Mesendoderm (in vitro differentiated cells): ENCODE results near the gene C1QL4.
A peak's percentile ranks its signal among the peaks of the same experiment; 100 is the strongest.

Experiments used
- DNase-seq: peaks from one replicate; pipeline ENCODE4 v3.0.0; 2013
- H2AK5ac ChIP-seq: 2 replicates; pipeline ENCODE4 v1.6.1; 2013; ENCODE audit warnings: low read length, inconsistent platforms
- H2BK120ac ChIP-seq: 2 replicates; pipeline ENCODE4 v1.6.1; 2013; ENCODE audit warnings: low read depth, mild to moderate bottlenecking, low read length, moderate library complexity, mixed read lengths
- H2BK15ac ChIP-seq: replicated peaks from 2 replicates; pipeline ENCODE4 v1.6.1; 2013; ENCODE audit warnings: low read depth, mild to moderate bottlenecking, moderate library complexity
- H2BK5ac ChIP-seq: 2 replicates; pipeline ENCODE4 v1.6.1; 2013; ENCODE audit warnings: low read length, inconsistent platforms
- H3K18ac ChIP-seq: 2 replicates; pipeline ENCODE4 v1.6.1; 2013; ENCODE audit warnings: mild to moderate bottlenecking, low read length, mixed read lengths
- H3K23ac ChIP-seq: one replicate; pipeline ENCODE4 v1.6.1; 2013; ENCODE audit warnings: low read length
- H3K27ac ChIP-seq: 2 replicates; pipeline ENCODE4 v1.5.1; 2013; ENCODE audit warnings: low read depth, mild to moderate bottlenecking, inconsistent platforms, low read length, moderate library complexity
- H3K27me3 ChIP-seq: 2 replicates; pipeline ENCODE4 v1.6.1; 2013; ENCODE audit warnings: low read length, control low read depth, mild to moderate bottlenecking, inconsistent platforms; ENCODE audit not compliant: insufficient read depth, poor library complexity
- H3K36me3 ChIP-seq: 2 replicates; pipeline ENCODE4 v1.6.1; 2013; ENCODE audit warnings: low read length, inconsistent platforms; ENCODE audit not compliant: control insufficient read depth, insufficient read depth
- H3K4ac ChIP-seq: one replicate; pipeline ENCODE4 v1.6.1; 2013; ENCODE audit warnings: low read depth, mild to moderate bottlenecking, low read length, moderate library complexity
- H3K4me1 ChIP-seq: 2 replicates; pipeline ENCODE4 v1.6.1; 2013; ENCODE audit warnings: low read depth, low read length, inconsistent platforms; ENCODE audit not compliant: control insufficient read depth
- H3K4me2 ChIP-seq: 2 replicates; pipeline ENCODE4 v1.6.1; 2013; ENCODE audit warnings: low read length
- H3K4me3 ChIP-seq: 2 replicates; pipeline ENCODE4 v1.5.1; 2013; ENCODE audit warnings: mild to moderate bottlenecking, low read length
- H3K56ac ChIP-seq: one replicate; pipeline ENCODE4 v1.6.1; 2013; ENCODE audit warnings: low read length
- H3K79me1 ChIP-seq: 2 replicates; pipeline ENCODE4 v1.6.1; 2013; ENCODE audit warnings: low read length, inconsistent platforms
- H3K79me2 ChIP-seq: 2 replicates; pipeline ENCODE4 v1.6.1; 2013; ENCODE audit warnings: mild to moderate bottlenecking, low read length; ENCODE audit not compliant: control insufficient read depth, insufficient read depth
- H3K9ac ChIP-seq: 2 replicates; pipeline ENCODE4 v1.6.1; 2013; ENCODE audit warnings: low read length, inconsistent platforms
- H4K5ac ChIP-seq: one replicate; pipeline ENCODE4 v1.6.1; 2013; ENCODE audit warnings: low read length
- H4K8ac ChIP-seq: one replicate; pipeline ENCODE4 v1.6.1; 2013; ENCODE audit warnings: low read depth, mild to moderate bottlenecking, control low read depth, low read length, moderate library complexity
- whole genome bisulfite sequencing: extraction: QIAGEN DNeasy Blood & Tissue Kit; methylation state at CpG from one replicate; pipeline ENCODE4 v1.1.7; 2013; ENCODE audit warnings: low lambda C conversion rate, missing lambda C conversion rate; ENCODE audit not compliant: insufficient coverage; ENCODE audit errors: extremely low coverage; 5-methylcytosine and 5-hydroxymethylcytosine counted together

The C1QL4 gene

DNA sequence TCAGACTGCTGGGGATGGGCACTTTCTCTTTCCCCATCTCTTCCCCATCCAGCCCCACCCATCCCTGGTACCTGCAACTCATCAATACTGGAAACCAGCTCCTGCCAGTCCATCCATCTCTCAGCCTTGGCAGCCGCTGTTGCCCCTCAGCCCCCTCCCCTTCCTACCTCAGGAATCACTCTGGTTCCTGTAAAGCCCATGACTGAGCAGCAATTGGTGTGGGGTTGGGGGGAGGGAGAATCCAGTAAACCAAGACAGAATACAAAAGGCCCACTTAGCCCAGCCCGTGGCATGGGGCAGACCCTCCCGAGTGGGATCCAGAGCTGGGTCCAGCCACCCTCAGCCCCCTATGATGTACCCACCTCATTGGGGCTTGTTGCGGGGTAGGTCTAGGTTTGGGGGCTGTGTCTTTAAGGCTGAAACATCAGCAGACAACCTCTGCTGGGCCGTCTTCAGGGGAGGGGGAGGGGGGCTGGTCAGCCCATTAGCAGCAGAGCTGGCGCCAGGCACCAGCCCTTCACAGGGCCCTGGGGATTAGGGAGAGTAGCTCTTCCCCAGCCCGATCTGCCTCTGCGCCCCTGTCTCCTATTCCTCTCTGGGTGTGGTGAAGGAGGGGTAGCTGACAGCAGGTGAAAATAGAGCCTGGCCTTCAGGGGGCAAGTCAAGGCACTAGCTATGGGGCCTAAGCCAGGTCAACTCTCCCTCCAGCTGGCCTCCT lies 42.7 kb downstream of the C1QL4 start:
- H3K27me3 ChIP-seq, result peaks cover 35% of the 10 kb centered on the region
- H2AK5ac ChIP-seq, result no peak overlapping the region
- peak overlapping the region; percentile 15 for H3K23ac ChIP-seq
- H4K8ac ChIP-seq, result no peak overlapping the region
- H3K4ac ChIP-seq, result no peak overlapping the region
- H4K5ac ChIP-seq, result no peak overlapping the region
- no peaks in the 10 kb centered on the region for H3K79me2 ChIP-seq
- no peaks in the 10 kb centered on the region for H3K4me1 ChIP-seq
- no peak overlapping the region for H2BK15ac ChIP-seq
- no peaks in the 10 kb centered on the region for H3K79me1 ChIP-seq
- no peak overlapping the region for H3K18ac ChIP-seq
- H2BK5ac ChIP-seq, result no peak overlapping the region
- no CpG with 5 or more reads among the region's 8 CpGs for WGBS
- no peak overlapping the region for H3K27ac ChIP-seq
- no peak overlapping the region for H3K4me2 ChIP-seq
- H3K4me3 ChIP-seq, result no peak overlapping the region
- DNase-seq, result peak; percentile 38
- H3K36me3 ChIP-seq, result no peaks in the 10 kb centered on the region
- no peak overlapping the region for H2BK120ac ChIP-seq
- no peak overlapping the region for H3K9ac ChIP-seq
- no peak overlapping the region for H3K56ac ChIP-seq

DNA sequence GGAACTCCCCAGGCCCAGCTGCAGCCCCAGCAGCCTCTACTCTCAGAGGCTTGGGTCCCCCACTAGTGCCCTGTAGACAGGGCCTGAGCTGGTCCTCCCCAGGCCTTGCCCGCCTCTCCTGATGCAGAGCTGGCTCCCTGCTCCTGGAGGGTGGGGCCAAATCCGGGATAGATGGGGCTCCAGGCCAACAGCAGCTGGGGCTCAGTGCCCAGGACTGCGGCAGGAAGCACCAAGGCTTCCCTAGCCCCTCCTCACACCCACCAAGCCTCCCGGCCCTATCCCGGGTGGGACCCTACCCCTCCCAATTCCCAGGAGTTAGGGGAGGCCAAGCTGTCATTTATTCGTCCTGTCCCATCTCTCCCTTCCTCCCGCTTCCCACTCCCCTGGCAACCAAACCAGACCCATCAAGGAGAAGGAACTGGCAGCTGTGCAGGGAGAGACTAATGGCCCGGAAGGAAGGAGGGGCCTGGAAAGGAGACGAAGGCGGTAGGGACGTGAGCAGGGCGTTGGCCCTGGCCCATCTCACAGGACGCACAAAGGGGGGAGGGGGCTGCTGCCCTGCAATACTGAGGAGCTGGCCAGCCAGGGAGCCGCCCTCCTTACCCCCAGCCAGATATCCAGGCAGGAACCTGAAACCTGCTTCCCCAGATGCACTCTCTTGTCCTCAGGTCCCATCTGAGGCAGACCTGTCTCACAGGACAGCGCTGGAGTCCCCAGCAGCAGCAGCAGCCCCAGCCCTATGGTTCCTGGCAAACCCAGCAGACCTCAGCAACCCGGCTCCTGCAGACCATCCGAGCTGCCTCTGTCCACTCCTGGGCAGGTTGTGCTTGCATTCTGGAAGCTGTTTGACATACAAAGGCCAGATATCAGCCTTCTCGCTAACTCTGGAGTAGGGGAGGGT lies 43.7 kb downstream of the C1QL4 start:
- no peak overlapping the region for H3K18ac ChIP-seq
- H3K79me1 ChIP-seq, result no peaks in the 10 kb centered on the region
- no peak overlapping the region for H4K5ac ChIP-seq
- peaks cover 34% of the 10 kb centered on the region for H3K27me3 ChIP-seq
- peak; percentile 60 for DNase-seq
- H3K4me1 ChIP-seq, result no peaks in the 10 kb centered on the region
- peak overlapping the region; percentile 16 for H3K4me2 ChIP-seq
- H3K4ac ChIP-seq, result no peak overlapping the region
- H3K36me3 ChIP-seq, result no peaks in the 10 kb centered on the region
- H3K79me2 ChIP-seq, result no peaks in the 10 kb centered on the region
- H3K27ac ChIP-seq, result no peak overlapping the region
- H4K8ac ChIP-seq, result no peak overlapping the region
- no CpG with 5 or more reads among the region's 18 CpGs for WGBS
- no peak overlapping the region for H3K4me3 ChIP-seq
- H2AK5ac ChIP-seq, result no peak overlapping the region
- H2BK5ac ChIP-seq, result no peak overlapping the region
- peak overlapping the region; percentile 22 for H3K9ac ChIP-seq
- H2BK120ac ChIP-seq, result no peak overlapping the region
- peak overlapping the region; percentile 6 for H3K56ac ChIP-seq
- no peak overlapping the region for H2BK15ac ChIP-seq
- no peak overlapping the region for H3K23ac ChIP-seq

DNA sequence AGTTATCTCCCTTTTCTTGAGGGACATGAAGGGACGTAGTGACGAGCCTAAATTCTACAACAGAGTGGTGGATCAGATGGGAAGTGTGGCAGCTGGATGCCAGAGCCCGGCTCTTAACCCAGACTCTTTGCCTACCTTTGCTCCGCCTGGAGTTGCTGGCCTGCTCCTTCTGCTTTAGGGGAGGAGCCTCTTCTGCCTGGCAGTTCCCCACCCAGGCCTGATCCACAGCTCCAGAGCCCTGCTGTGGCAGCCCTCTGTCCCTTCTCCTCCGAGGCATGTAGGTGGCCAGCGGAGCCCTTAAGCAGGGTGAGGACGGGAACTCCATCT lies 44.3 kb downstream of the C1QL4 start:
- Histone ChIP-seq H2BK5ac (no peak overlapping the region), H3K4me1 (no peaks in the 10 kb centered on the region), H2BK120ac (no peak overlapping the region), H4K5ac (no peak overlapping the region), H3K23ac (no peak overlapping the region), H3K27me3 (peaks cover 28% of the 10 kb centered on the region), H3K4me3 (no peak overlapping the region), H3K4ac (no peak overlapping the region), H3K18ac (no peak overlapping the region), H3K9ac (no peak overlapping the region), H4K8ac (no peak overlapping the region), H2BK15ac (no peak overlapping the region), H3K27ac (no peak overlapping the region), H3K36me3 (no peaks in the 10 kb centered on the region), H2AK5ac (no peak overlapping the region), H3K79me1 (no peaks in the 10 kb centered on the region), H3K4me2 (no peak overlapping the region), H3K79me2 (no peaks in the 10 kb centered on the region), H3K56ac (peak overlapping the region; percentile 20)
- WGBS, result no CpG with 5 or more reads among the region's 7 CpGs
- DNase-seq, result no peak

DNA sequence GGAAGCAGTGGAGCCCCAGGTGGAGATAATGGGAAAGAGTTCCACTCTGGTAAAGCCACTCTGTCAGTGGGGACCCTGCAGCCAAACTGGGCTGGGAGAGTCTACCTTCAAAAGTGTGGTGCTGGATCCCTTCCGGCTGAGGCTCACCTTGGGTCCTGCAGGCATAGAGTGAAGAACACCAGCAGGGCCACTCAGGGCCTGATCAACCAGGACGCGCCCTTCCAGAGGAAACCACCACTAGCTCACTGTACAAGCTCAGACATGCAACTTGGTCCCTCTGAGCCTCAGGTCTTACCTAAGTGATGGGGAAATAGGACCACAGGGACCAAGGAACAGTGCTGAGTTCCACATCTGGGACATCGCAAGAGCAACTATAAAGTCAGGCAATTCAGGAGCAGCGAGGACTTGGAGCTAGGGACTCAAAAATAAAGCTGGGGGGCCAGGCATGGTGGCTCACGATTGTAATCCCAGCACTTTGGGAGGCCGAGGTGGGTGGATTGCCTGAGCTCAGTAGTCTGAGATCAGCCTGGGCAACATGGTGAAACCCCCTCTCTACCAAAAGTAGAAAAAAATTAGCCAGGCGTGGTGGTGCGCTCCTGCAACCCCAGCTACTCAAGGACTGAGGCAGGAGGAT lies 47.9 kb downstream of the C1QL4 start:
- Histone ChIP-seq H3K4me3 (no peak overlapping the region), H3K79me1 (no peaks in the 10 kb centered on the region), H3K18ac (no peak overlapping the region), H3K56ac (no peak overlapping the region), H4K8ac (no peak overlapping the region), H3K9ac (no peak overlapping the region), H3K4me1 (no peaks in the 10 kb centered on the region), H3K36me3 (no peaks in the 10 kb centered on the region), H3K4me2 (no peak overlapping the region), H2BK15ac (no peak overlapping the region), H3K23ac (no peak overlapping the region), H2BK5ac (no peak overlapping the region), H3K27me3 (peaks cover 1% of the 10 kb centered on the region), H2AK5ac (no peak overlapping the region), H3K27ac (no peak overlapping the region), H3K4ac (no peak overlapping the region), H2BK120ac (no peak overlapping the region), H4K5ac (no peak overlapping the region), H3K79me2 (no peaks in the 10 kb centered on the region)
- WGBS, result no CpG with 5 or more reads among the region's 9 CpGs
- no peak for DNase-seq

DNA sequence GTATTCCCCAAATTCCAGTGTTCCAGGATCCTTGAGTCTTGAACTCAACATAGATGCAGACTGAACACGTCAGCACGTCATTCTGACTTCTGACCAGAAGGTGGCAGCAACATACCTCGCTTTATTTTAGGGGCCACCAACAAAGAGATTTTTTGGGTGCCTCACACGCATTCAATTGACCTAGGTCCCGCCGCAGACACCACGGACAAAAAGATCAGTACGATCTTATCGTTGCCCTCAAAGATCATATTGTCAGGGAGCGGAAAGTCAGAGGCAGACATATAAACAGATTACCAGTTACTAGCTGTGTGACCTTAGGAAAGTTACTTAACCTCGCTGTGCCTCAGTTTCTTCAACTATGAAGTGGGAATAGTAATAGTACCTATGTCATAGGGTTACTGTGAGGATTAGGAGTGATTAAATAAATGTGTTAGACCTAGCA lies 48.6 kb downstream of the C1QL4 start:
- Histone ChIP-seq H3K18ac (no peak overlapping the region), H3K4me3 (no peak overlapping the region), H2BK120ac (no peak overlapping the region), H3K56ac (no peak overlapping the region), H3K4me1 (no peaks in the 10 kb centered on the region), H3K27me3 (no peaks in the 10 kb centered on the region), H3K4me2 (no peak overlapping the region), H2BK5ac (no peak overlapping the region), H2AK5ac (no peak overlapping the region), H3K27ac (no peak overlapping the region), H3K36me3 (no peaks in the 10 kb centered on the region), H4K5ac (no peak overlapping the region), H3K4ac (no peak overlapping the region), H2BK15ac (no peak overlapping the region), H3K9ac (no peak overlapping the region), H3K79me1 (no peaks in the 10 kb centered on the region), H3K23ac (no peak overlapping the region), H3K79me2 (no peaks in the 10 kb centered on the region), H4K8ac (no peak overlapping the region)
- DNase-seq, result peak; percentile 58
- no CpG with 5 or more reads among the region's 11 CpGs for WGBS
